AG04449 (cell line): ENCODE measurements around the gene NME9.

Source experiments
- CTCF ChIA-PET: fragments of 350-600 bp; formaldehyde crosslinking; extraction: SDS; loops from one replicate; lab custom pipeline; 2021; ENCODE audit warnings: antibody characterized with exemption; lab: Yijun Ruan, JAX
- POLR2A ChIA-PET: fragments of 400-600, 350-600 bp; formaldehyde crosslinking; extraction: SDS; loops from one replicate; lab custom pipeline; 2020; ENCODE audit warnings: antibody characterized with exemption, inconsistent platforms; lab: Yijun Ruan, JAX
- DNase-seq: peaks from one replicate; pipeline ENCODE4 v3.0.0-alpha.2; 2010; ENCODE audit warnings: low read depth, low spot score
- H3K4me3 ChIP-seq: 2 replicates; pipeline ENCODE4 v1.5.1; 2011; ENCODE audit warnings: low read depth, mild to moderate bottlenecking, control low read depth, low read length
- TF ChIP-seq, protein P1 (sequence below): IDR thresholded peaks from one replicate; pipeline ENCODE4 v1.5.1; 2011; ENCODE audit warnings: mild to moderate bottlenecking, moderate library complexity, low read length, control low read depth, inconsistent platforms; ENCODE audit not compliant: insufficient read depth; ENCODE audit errors: missing control alignments

The NME9 gene

GRCh38 chr3:138308783-138309182 lies 20.9 kb downstream of the NME9 start:
- POLR2A ChIA-PET = no interaction called here
- CTCF ChIA-PET = no interaction called here
- DNase-seq = no peak
- no peak overlapping the region for H3K4me3 ChIP-seq
- TF ChIP-seq, protein P1, sequence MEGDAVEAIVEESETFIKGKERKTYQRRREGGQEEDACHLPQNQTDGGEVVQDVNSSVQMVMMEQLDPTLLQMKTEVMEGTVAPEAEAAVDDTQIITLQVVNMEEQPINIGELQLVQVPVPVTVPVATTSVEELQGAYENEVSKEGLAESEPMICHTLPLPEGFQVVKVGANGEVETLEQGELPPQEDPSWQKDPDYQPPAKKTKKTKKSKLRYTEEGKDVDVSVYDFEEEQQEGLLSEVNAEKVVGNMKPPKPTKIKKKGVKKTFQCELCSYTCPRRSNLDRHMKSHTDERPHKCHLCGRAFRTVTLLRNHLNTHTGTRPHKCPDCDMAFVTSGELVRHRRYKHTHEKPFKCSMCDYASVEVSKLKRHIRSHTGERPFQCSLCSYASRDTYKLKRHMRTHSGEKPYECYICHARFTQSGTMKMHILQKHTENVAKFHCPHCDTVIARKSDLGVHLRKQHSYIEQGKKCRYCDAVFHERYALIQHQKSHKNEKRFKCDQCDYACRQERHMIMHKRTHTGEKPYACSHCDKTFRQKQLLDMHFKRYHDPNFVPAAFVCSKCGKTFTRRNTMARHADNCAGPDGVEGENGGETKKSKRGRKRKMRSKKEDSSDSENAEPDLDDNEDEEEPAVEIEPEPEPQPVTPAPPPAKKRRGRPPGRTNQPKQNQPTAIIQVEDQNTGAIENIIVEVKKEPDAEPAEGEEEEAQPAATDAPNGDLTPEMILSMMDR = no peak

GRCh38 chr3:138307899-138308298 lies 21.8 kb downstream of the NME9 start:
- H3K4me3 ChIP-seq = no peak overlapping the region
- ChIA-PET POLR2A (no interaction called here), CTCF (interaction anchor here (0.8 kb wide), 2 partner anchors 16 to 615 kb away, joined by 3 read pairs; no protein-coding TSS in a partner anchor)
- DNase-seq = no peak
- TF ChIP-seq, protein P1 = no peak

- CTCF ChIA-PET = interaction anchor here (0.5 kb wide), 1 partner anchor 23 kb away, joined by 4 read pairs; no protein-coding TSS in a partner anchor
- TF ChIP-seq, protein P1 = no peak
- H3K4me3 ChIP-seq = no peak overlapping the region
- POLR2A ChIA-PET = no interaction called here
- DNase-seq = no peak
These were observed 26.2 kb downstream of the NME9 start for GRCh38 chr3:138303474-138303873.

DNA sequence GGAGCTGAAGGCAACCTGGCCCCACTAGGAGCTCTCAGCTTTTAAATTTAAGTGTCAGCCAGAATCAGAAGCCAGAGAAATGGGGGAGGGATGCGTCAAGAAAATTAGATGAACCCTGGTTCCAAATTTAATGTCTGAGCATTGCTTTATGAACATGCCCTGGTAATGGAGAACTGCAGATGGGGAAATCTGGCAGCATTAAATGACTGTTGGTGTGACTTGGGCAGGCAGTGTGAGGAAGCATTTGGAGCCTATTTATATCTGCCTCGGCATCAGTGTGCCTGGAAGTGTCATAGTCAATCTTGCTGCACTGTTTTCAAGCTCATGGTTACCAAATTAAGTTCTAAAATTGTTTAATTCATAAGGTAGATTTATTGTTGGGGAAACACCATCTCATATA lies 29.0 kb downstream of the NME9 start:
- CTCF ChIA-PET = no interaction called here
- no peak overlapping the region for H3K4me3 ChIP-seq
- DNase-seq = no peak
- POLR2A ChIA-PET = interaction anchor here (0.7 kb wide), 1 partner anchor 1659 kb away, joined by 4 read pairs; no protein-coding TSS in a partner anchor
- TF ChIP-seq, protein P1 = no peak

DNA sequence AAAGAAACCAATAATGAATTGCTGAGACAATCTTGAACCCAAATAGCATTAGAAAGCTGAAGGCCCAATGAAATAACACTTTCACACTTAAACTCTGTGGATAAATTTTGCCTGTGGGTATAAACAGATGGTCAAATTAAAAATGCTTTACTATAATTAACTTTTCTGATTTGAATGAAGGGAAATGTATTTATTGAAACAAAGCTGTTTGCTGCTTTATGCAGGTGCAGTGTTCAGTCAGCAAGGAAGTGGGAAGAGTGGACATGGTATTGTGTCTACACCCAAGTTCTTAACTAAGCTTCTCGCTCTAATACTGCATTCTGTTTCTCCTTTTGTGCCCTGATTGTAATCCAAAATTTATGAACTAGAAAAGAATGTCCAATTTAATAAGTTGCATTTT lies 31.8 kb downstream of the NME9 start:
- DNase-seq = no peak
- TF ChIP-seq, protein P1 = no peak
- POLR2A ChIA-PET = no interaction called here
- CTCF ChIA-PET = no interaction called here
- H3K4me3 ChIP-seq = no peak overlapping the region

DNA sequence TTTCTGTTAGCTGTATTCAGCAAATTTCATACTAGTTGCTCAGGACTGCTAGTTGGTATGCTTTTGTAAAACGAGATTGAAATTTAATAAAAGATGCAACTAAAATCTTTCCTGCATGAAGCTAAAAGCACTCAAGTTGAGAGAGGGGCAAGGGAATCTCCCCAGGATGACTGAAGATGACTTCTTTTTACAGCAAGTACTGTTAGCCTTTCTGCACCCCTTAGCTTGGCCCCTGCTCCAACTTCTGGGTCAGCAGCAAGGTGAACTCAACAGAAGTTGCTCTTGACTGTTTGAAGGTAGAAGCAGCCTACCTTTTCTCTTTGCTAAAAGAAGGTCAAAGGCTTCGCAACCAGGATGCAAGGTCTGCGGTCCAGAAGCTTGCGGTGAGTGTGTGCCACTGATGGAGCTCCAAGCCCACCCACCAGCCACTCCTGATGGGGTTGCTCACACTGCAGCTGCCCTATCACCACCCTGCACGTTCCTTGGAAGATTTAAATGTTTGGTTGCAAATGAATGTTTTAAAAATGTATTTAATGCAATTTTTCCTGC lies 32.5 kb downstream of the NME9 start:
- TF ChIP-seq, protein P1 = no peak
- H3K4me3 ChIP-seq = no peak overlapping the region
- ChIA-PET CTCF (no interaction called here), POLR2A (no interaction called here)
- no peak for DNase-seq
